HepG2 (cell line): ENCODE measurements around the gene CEBPA. TPM values are rescaled to one million over a fixed set of nuclear protein-coding genes. Genes with fewer than 3 reads are reported as not detected.
"Not testable (repeated sequence)": the region's sequence is repeated elsewhere in the genome, so short reads cannot be mapped to it uniquely, and the experiment has no call there.

ENCODE experiments used
- ATAC-seq: fragments of 200-7000 bp; cut with Tn5 transposase; 3 replicates; pipeline ENCODE4 v1.9.1; 2020; ENCODE audit warnings: mild to moderate bottlenecking, moderate library complexity
- BruUV-seq: library from RNA; stranded (reverse); fragments of 400-500 nt; replicated peaks from 2 replicates; lab custom pipeline; 2021; lab: Mats Ljungman, UMichigan
- CTCF ChIA-PET: fragments of 300-600 bp; formaldehyde crosslinking; extraction: SDS; loops from one replicate; lab custom pipeline; 2021; ENCODE audit warnings: low total read pairs, inconsistent platforms, low intra/inter-chr PET ratio; lab: Yijun Ruan, JAX
- POLR2A ChIA-PET: fragments of 350-600 bp; sonication (Branson Sonifier 250); formaldehyde crosslinking; loops from one replicate; lab custom pipeline; 2020; ENCODE audit warnings: antibody characterized with exemption, inconsistent platforms; lab: Yijun Ruan, JAX
- DNase-seq: peaks from one replicate; pipeline ENCODE4 v3.0.0-alpha.2; 2015; ENCODE audit warnings: low spot score
- FAIRE-seq: peaks from 3 replicates; lab custom pipeline; 2011; peaks lifted over from hg19 to GRCh38; lab: Jason Lieb, UNC
- H2AFZ ChIP-seq: one replicate; pipeline ENCODE4 v1.6.1; 2011; ENCODE audit warnings: low read length, inconsistent platforms
- H3K27ac ChIP-seq: fragments of 300-600 bp; 3 replicates; pipeline ENCODE4 v1.8.0; 2011; ENCODE audit warnings: mixed run types, mild to moderate bottlenecking, mixed read lengths, low read length, inconsistent platforms; ENCODE audit not compliant: insufficient read depth; ENCODE audit errors: extremely low read length
- H3K27me3 ChIP-seq, 2 experiments: fragments of 200-600 bp in 1 of 2; 2 replicates in 1 of 2; 3 replicates in 1 of 2; pipeline versions ENCODE4 v1.6.0 to v1.8.0; 2011; ENCODE audit warnings: low read length in 2 of 2, mild to moderate bottlenecking in 2 of 2, moderate library complexity in 2 of 2, inconsistent platforms in 1 of 2; ENCODE audit not compliant: insufficient read depth in 2 of 2, control insufficient read depth in 1 of 2
- H3K36me3 ChIP-seq, 2 experiments: fragments of 200-600 bp in 1 of 2; replicated peaks in 1 of 2; 2 replicates in 1 of 2; 3 replicates in 1 of 2; pipeline versions ENCODE4 v1.5.1 to v1.8.0; 2011; ENCODE audit warnings: low read length in 2 of 2, inconsistent platforms in 1 of 2; ENCODE audit not compliant: insufficient read depth in 2 of 2, control insufficient read depth in 1 of 2
- H3K4me1 ChIP-seq: 2 replicates; pipeline ENCODE4 v1.5.1; 2012; ENCODE audit warnings: low read length, inconsistent platforms; ENCODE audit not compliant: insufficient read depth
- H3K4me2 ChIP-seq: 2 replicates; pipeline ENCODE4 v1.6.0; 2011; ENCODE audit warnings: low read depth, low read length, inconsistent platforms
- H3K4me3 ChIP-seq, 3 experiments: fragments of 200-600 bp in 1 of 3; sonication (generic), shearing (Covaris generic) in 1 of 3; replicated peaks in 1 of 3; 2 replicates each; pipeline ENCODE4 v1.5.1; 2011 to 2016; ENCODE audit warnings: low read length in 3 of 3, inconsistent platforms in 2 of 3, low read depth in 2 of 3, mild to moderate bottlenecking in 2 of 3, control low read depth in 1 of 3, mixed read lengths in 1 of 3; ENCODE audit not compliant: insufficient read depth in 1 of 3
- H3K79me2 ChIP-seq: one replicate; pipeline ENCODE4 v1.6.1; 2011; ENCODE audit warnings: low read length, inconsistent platforms; ENCODE audit not compliant: insufficient read depth
- H3K9ac ChIP-seq: 2 replicates; pipeline ENCODE4 v1.6.0; 2011; ENCODE audit warnings: mild to moderate bottlenecking, low read depth, low read length, inconsistent platforms; ENCODE audit not compliant: insufficient read depth
- H3K9me3 ChIP-seq: 2 replicates; pipeline ENCODE4 v1.5.1; 2012; ENCODE audit warnings: mild to moderate bottlenecking, low read length
- H4K20me1 ChIP-seq: 2 replicates; pipeline ENCODE4 v1.6.0; 2011; ENCODE audit warnings: inconsistent platforms, mild to moderate bottlenecking, low read length, moderate library complexity; ENCODE audit not compliant: insufficient read depth
- HNF4A ChIP-seq: sonication (generic); formaldehyde crosslinking; IDR thresholded peaks from 2 replicates; pipeline ENCODE4 v1.4.0; 2020; ENCODE audit warnings: missing genetic modification reagents
- MLLT10 ChIP-seq: sonication (generic); formaldehyde crosslinking; IDR thresholded peaks from 2 replicates; pipeline ENCODE4 v1.4.0; 2020; ENCODE audit warnings: missing genetic modification reagents
- TFDP1 ChIP-seq: IDR thresholded peaks from 2 replicates; pipeline ENCODE4 v1.6.1; 2016; ENCODE audit warnings: missing compliant biosample characterization, missing genetic modification reagents, borderline replicate concordance
- ZBTB42 ChIP-seq: sonication (generic); formaldehyde crosslinking; IDR thresholded peaks from 2 replicates; pipeline ENCODE4 v1.5.0; 2020; ENCODE audit warnings: mild to moderate bottlenecking, missing genetic modification reagents
- ZNF251 ChIP-seq: sonication (generic); formaldehyde crosslinking; IDR thresholded peaks from 2 replicates; pipeline ENCODE4 v1.9.0; 2021; ENCODE audit warnings: mild to moderate bottlenecking, missing genetic modification reagents
- ZNF431 ChIP-seq: sonication (generic); formaldehyde crosslinking; IDR thresholded peaks from 2 replicates; pipeline ENCODE4 v1.9.0; 2022; ENCODE audit warnings: missing genetic modification reagents, low read depth, mild to moderate bottlenecking, borderline replicate concordance
- ZNF7 ChIP-seq: IDR thresholded peaks from 2 replicates; pipeline ENCODE4 v1.6.1; 2016; ENCODE audit warnings: missing biosample characterization, missing genetic modification reagents
- WGBS: methylation state at CpG from one replicate; pipeline ENCODE4 v1.1.6; 2017; ENCODE audit warnings: low lambda C conversion rate; 5-methylcytosine and 5-hydroxymethylcytosine counted together
- in situ Hi-C: cut with HindIII; loops from 2 replicates; pipeline ENCODE4 v1.10.0; 2017; ENCODE audit warnings: low pct_unique_long_range_greater_than_20kb; ENCODE audit not compliant: extremely low pct_ligation_motif_present
- intact Hi-C: fragments of 100-400 bp; cut with micrococcal nuclease; formaldehyde crosslinking; loops from one replicate; pipeline ENCODE4 v1.10.0; 2022; ENCODE audit not compliant: unreplicated experiment
- polyA plus RNA-seq, 8 experiments: library from polyadenylated mRNA; depleted of rRNA in 3 of 8; stranded (reverse) in 7 of 8; unstranded in 1 of 8; fragments of >200 nt; fragmentation: Illumina TruSeq in 4 of 8; extraction: Trizol in 4 of 8; gene quantifications; 2 replicates each; pipeline versions ENCODE4 v1.2.1 to v1.2.3, GENCODE V29; 2011 to 2016; ENCODE audit warnings: low read depth in 4 of 8, missing spikeins in 1 of 8, mixed read lengths in 1 of 8; ENCODE audit not compliant: insufficient read depth in 1 of 8
- total RNA-seq, 5 experiments: library from RNA; depleted of rRNA; stranded (reverse); fragments of >200 nt; fragmentation: Illumina TruSeq; extraction: Trizol; gene quantifications; 2 replicates each; pipeline ENCODE4 v1.2.3, GENCODE V29; 2016; ENCODE audit warnings: low read depth in 1 of 5

The CEBPA gene
- total and polyA plus RNA-seq, 2 of the 13 experiments (the other 11 are each of a cell fraction or from before 2014, with no cell fraction given): 24.8 to 103 TPM

- CTCF ChIA-PET: no interaction called here
- in situ Hi-C loops: no loop called here
- no peak for FAIRE-seq
Measured at GRCh38 chr19:33323093-33323820, 20.9 kb upstream of the CEBPA start.

GRCh38 chr19:33320636-33321035, 18.3 kb upstream of the CEBPA start:
- no TSS peak for BruUV-seq
- ATAC-seq: no peak
- in situ Hi-C loops (no loop called here), intact Hi-C loops (no loop called here)
- H3K79me2 ChIP-seq: no peaks in the 10 kb centered on the region
- no peaks in the 10 kb centered on the region for H4K20me1 ChIP-seq
- no peak overlapping the region for H3K4me2 ChIP-seq
- no peak overlapping the region for H2AFZ ChIP-seq
- no peak for FAIRE-seq
- WGBS: 27% methylated on average over 1 of the region's 1 CpG
- peaks cover 22% of the 10 kb centered on the region for H3K4me1 ChIP-seq
- CTCF ChIA-PET: no interaction called here
- H3K9me3 ChIP-seq: peaks cover 7% of the 10 kb centered on the region
- no peak for TF ChIP-seq ZNF431 (CRISPR knock-in tag)
- TF ChIP-seq ZBTB42 (CRISPR knock-in tag): no peak
- no peak for TF ChIP-seq TFDP1 (CRISPR knock-in tag)
- TF ChIP-seq ZNF251 (CRISPR knock-in tag): no peak
- TF ChIP-seq, all 625 proteins: peak for 0
- Histone ChIP-seq H3K27ac (no peak overlapping the region), H3K4me3 (no peak overlapping the region), H3K36me3 (no peaks in the 10 kb centered on the region), H3K9ac (no peak overlapping the region), H3K27me3 (no peaks in the 10 kb centered on the region)
- POLR2A ChIA-PET: no interaction called here
- no peak for DNase-seq

More at GRCh38 chr19:33323093-33323820, 20.9 kb upstream of the CEBPA start:
- Histone ChIP-seq H3K79me2 (no peaks in the 10 kb centered on the region), H3K36me3 (no peaks in the 10 kb centered on the region), H3K27ac (no peak overlapping the region), H3K4me1 (peaks cover 7% of the 10 kb centered on the region), H3K4me3 (no peak overlapping the region), H3K9me3 (peaks cover 13% of the 10 kb centered on the region), H3K4me2 (no peak overlapping the region), H3K9ac (no peak overlapping the region), H3K27me3 (no peaks in the 10 kb centered on the region), H4K20me1 (no peaks in the 10 kb centered on the region), H2AFZ (no peak overlapping the region)
- ATAC-seq: no peak
- intact Hi-C loops: no loop called here
- DNase-seq: no peak
- BruUV-seq: no TSS peak
- POLR2A ChIA-PET: no interaction called here
- TF ChIP-seq HNF4A (peak; percentile 39; the same call in 1 of the 2 replicates), MLLT10 (CRISPR knock-in tag) (no peak), ZNF7 (peak; percentile 79)
- 42% methylated on average over 6 of the region's 6 CpGs for WGBS

- POLR2A ChIA-PET, H2AFZ ChIP-seq, H4K20me1 ChIP-seq, DNase-seq, FAIRE-seq, H3K79me2 ChIP-seq, intact Hi-C loops, in situ Hi-C loops, H3K27ac ChIP-seq, BruUV-seq, H3K27me3 ChIP-seq, H3K36me3 ChIP-seq, CTCF ChIA-PET, H3K9me3 ChIP-seq, ATAC-seq, H3K4me2 ChIP-seq, H3K9ac ChIP-seq, H3K4me3 ChIP-seq: not testable (repeated sequence)
- H3K4me1 ChIP-seq: peaks cover 18% of the 10 kb centered on the region
- 63% methylated on average over 4 of the region's 4 CpGs for WGBS
Measured at GRCh38 chr19:33317991-33318390, 15.7 kb upstream of the CEBPA start.
